IMR-90 (cell line): ENCODE data around the gene EMILIN2. TPM values are rescaled to one million over a fixed set of nuclear protein-coding genes. Genes with fewer than 3 reads are reported as not detected.

Experiments
- ATAC-seq: fragments of 200-7000 bp; cut with Tn5 transposase; 2 replicates; pipeline ENCODE4 v1.9.1; 2020; ENCODE audit warnings: low read depth, mild to moderate bottlenecking, moderate library complexity
- BruUV-seq: library from RNA; stranded (reverse); fragments of 400-500 nt; replicated peaks from 2 replicates; lab custom pipeline; 2021; lab: Mats Ljungman, UMichigan
- CTCF ChIA-PET: fragments of 300-600 bp; formaldehyde crosslinking; extraction: SDS; loops from one replicate; lab custom pipeline; 2021; ENCODE audit warnings: antibody characterized with exemption; lab: Yijun Ruan, JAX
- POLR2A ChIA-PET: fragments of 300-600 bp; sonication (Branson Sonifier 250); formaldehyde crosslinking; loops from one replicate; lab custom pipeline; 2022; ENCODE audit warnings: antibody characterized with exemption; ENCODE audit not compliant: unreplicated experiment; lab: Charles Lee
- DNase-seq: peaks from one replicate; pipeline ENCODE4 v3.0.0; 2013
- H2AFZ ChIP-seq: replicated peaks from 2 replicates; pipeline ENCODE3; 2013; ENCODE audit warnings: low read length, mild to moderate bottlenecking; ENCODE audit not compliant: poor library complexity
- H2AK5ac ChIP-seq: 2 replicates; pipeline ENCODE4 v1.6.1; 2013; ENCODE audit warnings: low read depth, low read length, inconsistent platforms
- H2AK9ac ChIP-seq: replicated peaks from 2 replicates; pipeline ENCODE3; 2013; ENCODE audit warnings: mild to moderate bottlenecking, low read depth, low read length, moderate library complexity; ENCODE audit not compliant: poor library complexity
- H2BK120ac ChIP-seq: 2 replicates; pipeline ENCODE4 v1.6.1; 2013; ENCODE audit warnings: low read depth, low read length, inconsistent platforms
- H2BK15ac ChIP-seq: 3 replicates; pipeline ENCODE4 v1.6.1; 2013; ENCODE audit warnings: low read depth, low read length, inconsistent platforms
- H2BK20ac ChIP-seq: 2 replicates; pipeline ENCODE4 v1.6.1; 2013; ENCODE audit warnings: low read depth, mild to moderate bottlenecking, inconsistent platforms, low read length, moderate library complexity
- H2BK5ac ChIP-seq: 2 replicates; pipeline ENCODE4 v1.6.1; 2013; ENCODE audit warnings: mild to moderate bottlenecking, low read depth, low read length, inconsistent platforms; ENCODE audit not compliant: poor library complexity, severe bottlenecking
- H3K14ac ChIP-seq: replicated peaks from 2 replicates; pipeline ENCODE4 v1.6.1; 2013; ENCODE audit warnings: low read depth, low read length, inconsistent platforms
- H3K18ac ChIP-seq: 2 replicates; pipeline ENCODE4 v1.6.1; 2013; ENCODE audit warnings: low read depth, low read length, control low read depth
- H3K23ac ChIP-seq: 2 replicates; pipeline ENCODE4 v1.6.1; 2013; ENCODE audit warnings: low read depth, low read length, inconsistent platforms
- H3K27ac ChIP-seq: 2 replicates; pipeline ENCODE4 v1.5.1; 2013; ENCODE audit warnings: mild to moderate bottlenecking, control low read depth, low read length; ENCODE audit not compliant: insufficient read depth
- H3K27me3 ChIP-seq: 2 replicates; pipeline ENCODE4 v1.6.1; 2013; ENCODE audit warnings: low read length; ENCODE audit not compliant: control insufficient read depth, insufficient read depth
- H3K36me3 ChIP-seq: 2 replicates; pipeline ENCODE4 v1.6.1; 2013; ENCODE audit warnings: low read length, mixed read lengths; ENCODE audit not compliant: control insufficient read depth, insufficient read depth
- H3K4ac ChIP-seq: 2 replicates; pipeline ENCODE4 v1.6.1; 2013; ENCODE audit warnings: low read depth, low read length, inconsistent platforms
- H3K4me1 ChIP-seq: 2 replicates; pipeline ENCODE4 v1.6.1; 2013; ENCODE audit warnings: low read length, mixed read lengths; ENCODE audit not compliant: control insufficient read depth, insufficient read depth
- H3K4me2 ChIP-seq: 2 replicates; pipeline ENCODE4 v1.6.1; 2013; ENCODE audit warnings: low read depth, mild to moderate bottlenecking, control low read depth, low read length, moderate library complexity
- H3K4me3 ChIP-seq: 2 replicates; pipeline ENCODE4 v1.5.1; 2013; ENCODE audit warnings: low read depth, mild to moderate bottlenecking, control low read depth, low read length, moderate library complexity; ENCODE audit not compliant: insufficient read depth
- H3K56ac ChIP-seq: 2 replicates; pipeline ENCODE4 v1.6.1; 2013; ENCODE audit warnings: low read length, inconsistent platforms; ENCODE audit not compliant: insufficient read depth; ENCODE audit errors: extremely low read depth
- H3K79me1 ChIP-seq, 2 experiments: 2 replicates each; pipeline ENCODE4 v1.6.1; 2013; ENCODE audit warnings: low read length in 2 of 2, inconsistent platforms in 1 of 2, low read depth in 1 of 2
- H3K9ac ChIP-seq: 2 replicates; pipeline ENCODE4 v1.6.1; 2013; ENCODE audit warnings: low read depth, low read length, control low read depth
- H3K9me1 ChIP-seq: 2 replicates; pipeline ENCODE4 v1.6.1; 2013; ENCODE audit warnings: low read length, inconsistent platforms; ENCODE audit not compliant: insufficient read depth
- H3K9me3 ChIP-seq: 2 replicates; pipeline ENCODE4 v1.6.1; 2013; ENCODE audit warnings: low read length; ENCODE audit not compliant: control insufficient read depth, insufficient read depth
- H4K20me1 ChIP-seq: 2 replicates; pipeline ENCODE4 v1.6.1; 2013; ENCODE audit warnings: low read length, inconsistent platforms; ENCODE audit not compliant: insufficient read depth
- H4K5ac ChIP-seq: 2 replicates; pipeline ENCODE4 v1.6.1; 2013; ENCODE audit warnings: mild to moderate bottlenecking, low read depth, low read length, control low read depth
- H4K8ac ChIP-seq, 2 experiments: 2 replicates each; pipeline ENCODE4 v1.6.1; 2013; ENCODE audit warnings: low read depth in 2 of 2, low read length in 2 of 2, control low read depth in 1 of 2, inconsistent platforms in 1 of 2
- H4K91ac ChIP-seq: 2 replicates; pipeline ENCODE4 v1.6.1; 2013; ENCODE audit warnings: low read depth, low read length, inconsistent platforms; ENCODE audit not compliant: insufficient read depth
- BHLHE40 ChIP-seq: fragments of 150-350 bp; IDR thresholded peaks from 2 replicates; pipeline ENCODE4 v1.6.1; 2016; ENCODE audit warnings: mild to moderate bottlenecking, low read depth, low read length
- CHD1 ChIP-seq: IDR thresholded peaks from 2 replicates; pipeline ENCODE4 v1.6.1; 2012; ENCODE audit warnings: low read depth, low read length, improper control_type of control experiment
- MAFK ChIP-seq: IDR thresholded peaks from 2 replicates; pipeline ENCODE4 v1.6.1; 2012; ENCODE audit warnings: low read depth, low read length, improper control_type of control experiment
- MAZ ChIP-seq: IDR thresholded peaks from 2 replicates; pipeline ENCODE4 v1.6.1; 2012; ENCODE audit warnings: low read depth, mild to moderate bottlenecking, low read length, improper control_type of control experiment, moderate library complexity, borderline replicate concordance
- MXI1 ChIP-seq: IDR thresholded peaks from 2 replicates; pipeline ENCODE4 v1.6.1; 2012; ENCODE audit warnings: low read depth, mild to moderate bottlenecking, low read length, moderate library complexity, borderline replicate concordance
- NFE2L2 ChIP-seq: fragments of 150-350 bp; IDR thresholded peaks from 2 replicates; pipeline ENCODE4 v1.6.1; 2016; ENCODE audit warnings: low read depth, mild to moderate bottlenecking, low read length
- POLR2A ChIP-seq: IDR thresholded peaks from 2 replicates; pipeline ENCODE4 v1.6.1; 2012; ENCODE audit warnings: mild to moderate bottlenecking, low read depth, low read length
- RAD21 ChIP-seq: IDR thresholded peaks from 2 replicates; pipeline ENCODE4 v1.6.1; 2012; ENCODE audit warnings: low read length, improper control_type of control experiment
- RCOR1 ChIP-seq: IDR thresholded peaks from 2 replicates; pipeline ENCODE4 v1.6.1; 2012; ENCODE audit warnings: mild to moderate bottlenecking, low read length, improper control_type of control experiment; ENCODE audit not compliant: insufficient replicate concordance
- RFX5 ChIP-seq: IDR thresholded peaks from 2 replicates; pipeline ENCODE4 v1.8.0; 2012; ENCODE audit warnings: low read depth, mild to moderate bottlenecking, low read length, moderate library complexity
- SMC3 ChIP-seq: fragments of 150-350 bp; IDR thresholded peaks from 2 replicates; pipeline ENCODE4 v1.6.1; 2016; ENCODE audit warnings: low read depth, mild to moderate bottlenecking, antibody characterized with exemption, low read length, moderate library complexity
- USF2 ChIP-seq: fragments of 150-350 bp; IDR thresholded peaks from 2 replicates; pipeline ENCODE4 v1.6.1; 2017; ENCODE audit warnings: mild to moderate bottlenecking, antibody characterized with exemption, low read length, low read depth
- WGBS, 2 experiments: methylation state at CpG; one replicate each; pipeline versions ENCODE4 v1.1.5 to v1.1.7; 2013; ENCODE audit warnings: missing lambda C conversion rate in 2 of 2; ENCODE audit not compliant: insufficient read length in 1 of 2; ENCODE audit errors: extremely low coverage in 2 of 2; 5-methylcytosine and 5-hydroxymethylcytosine counted together
- dilution Hi-C: fragments of 300-500 bp; cut with HindIII; formaldehyde crosslinking; loops from one replicate; pipeline ENCODE4 v1.14.3; 2018; ENCODE audit warnings: low sequenced_read_pairs; ENCODE audit not compliant: unreplicated experiment
- in situ Hi-C: fragments of 300-500 bp; cut with MboI; formaldehyde crosslinking; loops from 3 replicates; pipeline ENCODE4 v1.14.3; 2019; ENCODE audit warnings: low sequenced_read_pairs, inconsistent platforms, mixed read lengths
- intact Hi-C: fragments of 100-400 bp; cut with micrococcal nuclease; formaldehyde crosslinking; loops from 2 replicates; pipeline ENCODE4 v1.10.0; 2022
- polyA plus RNA-seq, 3 experiments: library from polyadenylated mRNA; depleted of rRNA; stranded (reverse); fragments of >200 nt; gene quantifications; 2 replicates each; pipeline ENCODE4 v1.2.3, GENCODE V29; 2012; ENCODE audit warnings: low replicate concordance in 1 of 3
- total RNA-seq: library from RNA; depleted of rRNA; stranded (reverse); fragments of >200 nt; gene quantifications from 2 replicates; pipeline ENCODE4 v1.2.3, GENCODE V29; 2012
- TF ChIP-seq, protein P1 (sequence below): fragments of 150-350 bp; IDR thresholded peaks from 2 replicates; pipeline ENCODE4 v1.6.1; 2016; ENCODE audit warnings: low read depth, mild to moderate bottlenecking, low read length, moderate library complexity, borderline replicate concordance

The EMILIN2 gene
- total and polyA plus RNA-seq, 2 of the 4 experiments (the other 2 are of a cell fraction) = under 0.01 to 0.14 TPM

DNA sequence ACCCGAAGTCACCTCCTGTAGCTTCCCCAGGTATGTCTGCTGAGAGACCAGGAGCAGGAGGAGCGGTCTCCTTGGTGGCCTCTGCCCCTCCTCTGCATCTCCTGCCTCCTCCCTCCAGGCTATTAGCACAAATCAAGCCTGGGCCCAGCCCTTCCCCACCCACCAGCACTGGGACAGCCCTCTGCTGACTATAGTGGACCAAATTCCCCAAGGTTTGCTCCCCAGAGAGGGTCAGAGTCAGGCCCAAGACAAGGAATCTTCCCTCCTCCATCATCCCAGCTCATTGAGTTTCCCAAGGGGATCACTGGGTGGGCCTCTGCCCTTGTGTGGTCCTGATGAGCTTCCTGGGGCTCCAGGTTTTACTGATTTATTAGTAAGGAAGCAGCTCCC lies 62.1 kb downstream of the EMILIN2 start:
- Histone ChIP-seq H2AK5ac (no peak overlapping the region), H3K23ac (no peak overlapping the region), H3K79me1 (no peaks in the 10 kb centered on the region), H3K27me3 (peaks cover 40% of the 10 kb centered on the region), H2BK15ac (no peak overlapping the region), H3K4me3 (no peak overlapping the region), H4K20me1 (no peaks in the 10 kb centered on the region; the same call in 1 of the 2 replicates), H3K27ac (no peak overlapping the region), H3K14ac (no peak overlapping the region), H3K4me2 (no peak overlapping the region), H4K8ac (no peak overlapping the region), H2AK9ac (no peak overlapping the region), H3K9ac (no peak overlapping the region), H3K4me1 (no peaks in the 10 kb centered on the region), H2AFZ (no peak overlapping the region), H3K9me3 (no peaks in the 10 kb centered on the region), H3K9me1 (peaks cover 8% of the 10 kb centered on the region), H4K5ac (no peak overlapping the region), H4K91ac (no peak overlapping the region), H2BK120ac (no peak overlapping the region), H3K18ac (no peak overlapping the region), H2BK5ac (no peak overlapping the region), H3K56ac (no peak overlapping the region), H3K4ac (no peak overlapping the region), H3K36me3 (peaks cover 7% of the 10 kb centered on the region), H2BK20ac (no peak overlapping the region)
- dilution Hi-C loops (no loop called here), in situ Hi-C loops (no loop called here), intact Hi-C loops (no loop called here)
- BruUV-seq = no TSS peak
- no peak for TF ChIP-seq MAFK
- TF ChIP-seq USF2 = no peak
- no peak for TF ChIP-seq MAZ
- TF ChIP-seq MXI1 = no peak
- TF ChIP-seq BHLHE40 = no peak
- TF ChIP-seq, protein P1, sequence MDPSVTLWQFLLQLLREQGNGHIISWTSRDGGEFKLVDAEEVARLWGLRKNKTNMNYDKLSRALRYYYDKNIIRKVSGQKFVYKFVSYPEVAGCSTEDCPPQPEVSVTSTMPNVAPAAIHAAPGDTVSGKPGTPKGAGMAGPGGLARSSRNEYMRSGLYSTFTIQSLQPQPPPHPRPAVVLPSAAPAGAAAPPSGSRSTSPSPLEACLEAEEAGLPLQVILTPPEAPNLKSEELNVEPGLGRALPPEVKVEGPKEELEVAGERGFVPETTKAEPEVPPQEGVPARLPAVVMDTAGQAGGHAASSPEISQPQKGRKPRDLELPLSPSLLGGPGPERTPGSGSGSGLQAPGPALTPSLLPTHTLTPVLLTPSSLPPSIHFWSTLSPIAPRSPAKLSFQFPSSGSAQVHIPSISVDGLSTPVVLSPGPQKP = no peak
- TF ChIP-seq RCOR1 = no peak
- TF ChIP-seq CHD1 = no peak
- no peak for TF ChIP-seq RAD21
- TF ChIP-seq NFE2L2 = no peak
- no peak for TF ChIP-seq POLR2A
- TF ChIP-seq RFX5 = no peak
- no peak for TF ChIP-seq SMC3
- CTCF ChIA-PET = no interaction called here
- no peak for DNase-seq
- POLR2A ChIA-PET = no interaction called here
- no peak for ATAC-seq
- no CpG with 5 or more reads among the region's 2 CpGs for WGBS, 2 experiments
